Measurements from ENCODE around the gene DUSP18.

Gene DUSP18

GRCh38 chr22:30640361-30640760 lies 27.3 kb downstream of the DUSP18 start:
- Histone ChIP-seq H3K4me3 (ENCODE audit: low read depth in 1 of 2, low read length in 2 of 2) (no peak overlapping the region), H3K79me2 (ENCODE audit: insufficient read depth, low read length) (no peaks in the 10 kb centered on the region), H3K4me1 (ENCODE audit: insufficient read depth, low read length) (peaks cover 17% of the 10 kb centered on the region), H3K9ac (ENCODE audit: low read depth, low read length) (no peak overlapping the region), H4K20me1 (ENCODE audit: insufficient read depth, low read length) (no peaks in the 10 kb centered on the region), H2AFZ (ENCODE audit: low read depth, low read length) (no peak overlapping the region), H3K9me3 (ENCODE audit: insufficient read depth, low read length, severe bottlenecking) (no peaks in the 10 kb centered on the region), H3K27ac (ENCODE audit: low read length) (no peak overlapping the region), H3K4me2 (ENCODE audit: insufficient read depth, low read length) (no peak overlapping the region), H3K36me3 (ENCODE audit: insufficient read depth, low read length) (no peaks in the 10 kb centered on the region), H3K27me3 (ENCODE audit: insufficient read depth, low read length, poor library complexity) (no peaks in the 10 kb centered on the region)
- no peak for DNase-seq
- TF ChIP-seq CTCF (IDR thresholded peaks at IDR 0.05; ENCODE audit: borderline replicate concordance, extremely low read depth, low read length, poor library complexity, severe bottlenecking) (no peak), EZH2 (IDR thresholded peaks at IDR 0.05; ENCODE audit: borderline replicate concordance, low read depth, low read length, severe bottlenecking) (no peak)
- ATAC-seq (ENCODE audit: insufficient read depth, low read depth) = no peak

GRCh38 chr22:30637701-30638114 lies 30.0 kb downstream of the DUSP18 start:
- Histone ChIP-seq H3K9ac (ENCODE audit: low read depth, low read length) (no peak overlapping the region), H3K36me3 (ENCODE audit: insufficient read depth, low read length) (no peaks in the 10 kb centered on the region), H2AFZ (ENCODE audit: low read depth, low read length) (no peak overlapping the region), H3K79me2 (ENCODE audit: insufficient read depth, low read length) (no peaks in the 10 kb centered on the region), H3K27ac (ENCODE audit: low read length) (no peak overlapping the region), H4K20me1 (ENCODE audit: insufficient read depth, low read length) (0 out of 2 replicates have a peak, but pooled peaks cover 6% of the 10 kb centered on the region), H3K4me2 (ENCODE audit: insufficient read depth, low read length) (no peak overlapping the region), H3K4me1 (ENCODE audit: insufficient read depth, low read length) (peaks cover 30% of the 10 kb centered on the region), H3K4me3 (ENCODE audit: low read depth in 1 of 2, low read length in 2 of 2) (no peak overlapping the region), H3K9me3 (ENCODE audit: insufficient read depth, low read length, severe bottlenecking) (no peaks in the 10 kb centered on the region), H3K27me3 (ENCODE audit: insufficient read depth, low read length, poor library complexity) (no peaks in the 10 kb centered on the region)
- no peak for ATAC-seq (ENCODE audit: insufficient read depth, low read depth)
- DNase-seq = no peak
- TF ChIP-seq CTCF (IDR thresholded peaks at IDR 0.05; ENCODE audit: borderline replicate concordance, extremely low read depth, low read length, poor library complexity, severe bottlenecking) = no peak
- no peak for TF ChIP-seq EZH2 (IDR thresholded peaks at IDR 0.05; ENCODE audit: borderline replicate concordance, low read depth, low read length, severe bottlenecking)

GRCh38 chr22:30636226-30637077 lies 31.2 kb downstream of the DUSP18 start:
- Histone ChIP-seq H4K20me1 (ENCODE audit: insufficient read depth, low read length) (0 out of 2 replicates have a peak, but pooled peaks cover 6% of the 10 kb centered on the region), H2AFZ (ENCODE audit: low read depth, low read length) (peak overlapping the region; percentile 73), H3K4me3 (ENCODE audit: low read depth in 1 of 2, low read length in 2 of 2) (peak overlapping the region; percentile 12 to 58; a peak in 3 of 4 replicates), H3K9me3 (ENCODE audit: insufficient read depth, low read length, severe bottlenecking) (no peaks in the 10 kb centered on the region), H3K27me3 (ENCODE audit: insufficient read depth, low read length, poor library complexity) (no peaks in the 10 kb centered on the region), H3K79me2 (ENCODE audit: insufficient read depth, low read length) (no peaks in the 10 kb centered on the region), H3K9ac (ENCODE audit: low read depth, low read length) (peak overlapping the region; percentile 57), H3K36me3 (ENCODE audit: insufficient read depth, low read length) (no peaks in the 10 kb centered on the region), H3K27ac (ENCODE audit: low read length) (no peak overlapping the region), H3K4me1 (ENCODE audit: insufficient read depth, low read length) (peaks cover 30% of the 10 kb centered on the region), H3K4me2 (ENCODE audit: insufficient read depth, low read length) (peak overlapping the region; percentile 92)
- no peak for DNase-seq
- no peak for ATAC-seq (ENCODE audit: insufficient read depth, low read depth)
- TF ChIP-seq CTCF (IDR thresholded peaks at IDR 0.05; ENCODE audit: borderline replicate concordance, extremely low read depth, low read length, poor library complexity, severe bottlenecking) (no peak), EZH2 (IDR thresholded peaks at IDR 0.05; ENCODE audit: borderline replicate concordance, low read depth, low read length, severe bottlenecking) (no peak)
